Endothelial cell of hepatic sinusoid (primary cell): ENCODE measurements around the gene UCP1.

Experiments used
- in situ Hi-C: cut with HindIII; loops from 2 replicates; pipeline ENCODE4 v1.10.0; 2017; ENCODE audit warnings: low sequenced_read_pairs

The UCP1 gene

GRCh38 chr4:140568507-140569306 lies at the start of gene UCP1:
UCP1 (minus strand) TSS chr4:140568961; CDS start chr4:140568729, 232 bp downstream.
- in situ Hi-C loops: no loop called here

GRCh38 chr4:140617499-140618248 lies 48.9 kb upstream of the UCP1 start:
- in situ Hi-C loops: no loop called here

DNA sequence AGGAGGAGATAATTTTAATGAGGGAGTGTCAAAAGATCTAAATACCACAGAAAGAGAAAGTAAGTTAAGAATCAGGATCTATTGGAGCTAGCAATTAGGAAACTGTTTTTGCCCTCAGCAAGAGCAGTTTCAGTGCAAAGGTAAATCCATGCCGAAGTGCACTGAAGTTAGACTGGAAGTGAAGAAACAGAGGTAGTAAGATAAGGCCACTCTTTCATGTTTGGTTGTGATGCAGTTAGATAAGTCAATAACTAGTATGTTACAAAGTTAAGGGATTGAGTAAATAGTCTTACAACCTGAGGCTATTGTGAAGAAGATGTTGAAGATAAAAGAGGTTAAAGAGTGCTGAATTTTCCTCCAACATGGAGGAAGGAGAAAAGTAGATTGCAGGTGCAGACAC lies 46.7 kb upstream of the UCP1 start:
- in situ Hi-C loops: no loop called here

DNA sequence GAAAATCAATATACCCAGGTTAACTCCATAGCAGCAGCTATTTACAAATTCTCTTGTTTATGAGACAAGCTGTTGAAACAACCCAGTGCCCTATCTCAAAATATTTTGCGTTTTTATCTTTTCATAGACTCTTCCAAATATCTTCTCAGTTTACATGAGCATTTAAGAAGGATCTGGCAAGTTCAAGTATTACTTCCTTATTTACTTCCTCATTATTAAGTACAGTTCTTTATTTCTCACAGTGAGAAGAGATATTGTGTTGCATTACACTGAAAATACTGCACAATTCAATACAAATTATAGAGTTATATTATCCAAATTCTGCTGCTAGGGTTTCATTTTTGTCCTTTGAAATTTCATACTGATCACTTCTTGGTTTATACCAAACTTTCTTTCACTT lies 43.6 kb upstream of the UCP1 start:
- in situ Hi-C loops: no loop called here

DNA sequence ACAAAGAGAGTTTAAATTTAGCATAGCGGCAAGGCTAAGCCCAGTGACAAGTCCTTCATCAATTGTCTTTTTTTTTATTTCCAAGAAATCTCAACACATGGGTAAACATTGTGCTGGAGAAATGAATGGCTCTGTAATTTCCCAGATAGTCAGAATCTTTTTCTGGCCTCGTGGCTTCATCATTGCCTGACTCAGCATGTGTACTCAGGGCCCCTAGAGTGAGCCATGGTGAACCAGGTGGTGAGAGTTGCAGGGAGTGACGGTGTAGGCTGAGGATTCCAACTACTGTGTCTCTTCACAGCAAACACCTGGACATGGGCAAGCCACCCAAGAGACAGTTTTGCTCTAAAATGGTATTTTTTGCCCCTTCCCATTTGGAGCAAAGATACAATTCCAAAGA lies 43.1 kb upstream of the UCP1 start:
- in situ Hi-C loops: no loop called here

DNA sequence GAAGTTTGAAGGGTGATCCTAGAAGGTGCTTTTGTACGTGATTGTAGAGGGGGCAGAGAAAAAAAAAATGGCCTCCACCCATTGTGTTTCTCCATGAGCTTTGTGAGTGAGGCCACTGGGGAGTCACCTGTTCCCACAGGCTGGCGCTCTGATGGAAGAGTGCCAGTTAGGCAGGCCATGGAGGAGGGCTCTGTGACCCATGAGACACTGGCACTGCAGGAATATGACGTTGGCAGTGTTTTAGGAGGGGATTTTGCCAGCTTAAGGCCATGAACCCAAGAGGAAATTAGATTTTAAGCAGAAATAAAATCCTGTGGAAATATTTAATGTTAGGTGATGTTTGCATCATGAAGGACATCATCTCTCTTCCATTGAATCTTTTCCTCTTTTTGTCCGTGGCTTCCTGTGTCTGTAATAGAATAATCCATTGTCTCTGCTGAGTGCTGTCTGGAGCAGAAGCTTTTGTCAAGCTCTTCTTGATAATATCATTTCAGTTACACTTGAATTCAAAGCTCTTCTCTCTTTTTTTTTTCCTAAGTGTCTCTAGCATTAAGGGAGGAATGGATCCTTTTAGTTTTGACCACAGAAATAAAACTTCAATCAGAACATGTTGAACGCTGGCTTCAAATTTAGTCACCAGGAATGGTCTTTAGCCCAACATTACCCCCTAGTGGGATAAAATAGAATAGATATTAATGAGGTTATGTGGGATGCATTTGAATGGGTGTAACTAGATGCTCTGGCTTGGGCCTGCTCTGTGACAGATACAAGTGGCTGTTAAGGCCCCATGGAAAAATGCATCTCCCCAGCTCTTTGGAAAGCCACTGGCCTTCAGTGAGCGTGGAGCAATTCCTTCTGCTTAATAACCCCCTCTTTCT lies 41.0 kb upstream of the UCP1 start:
- in situ Hi-C loops: no loop called here

GRCh38 chr4:140607852-140608251 lies 39.1 kb upstream of the UCP1 start:
- in situ Hi-C loops: no loop called here

GRCh38 chr4:140604544-140604943 lies 35.8 kb upstream of the UCP1 start:
- in situ Hi-C loops: no loop called here

GRCh38 chr4:140603286-140603685 lies 34.5 kb upstream of the UCP1 start:
- in situ Hi-C loops: no loop called here

GRCh38 chr4:140602714-140603113 lies 34.0 kb upstream of the UCP1 start:
- in situ Hi-C loops: no loop called here

- in situ Hi-C loops: no loop called here
Observed at GRCh38 chr4:140600408-140600807, 31.6 kb upstream of the UCP1 start.

GRCh38 chr4:140595065-140595464 lies 26.3 kb upstream of the UCP1 start:
- in situ Hi-C loops: no loop called here

DNA sequence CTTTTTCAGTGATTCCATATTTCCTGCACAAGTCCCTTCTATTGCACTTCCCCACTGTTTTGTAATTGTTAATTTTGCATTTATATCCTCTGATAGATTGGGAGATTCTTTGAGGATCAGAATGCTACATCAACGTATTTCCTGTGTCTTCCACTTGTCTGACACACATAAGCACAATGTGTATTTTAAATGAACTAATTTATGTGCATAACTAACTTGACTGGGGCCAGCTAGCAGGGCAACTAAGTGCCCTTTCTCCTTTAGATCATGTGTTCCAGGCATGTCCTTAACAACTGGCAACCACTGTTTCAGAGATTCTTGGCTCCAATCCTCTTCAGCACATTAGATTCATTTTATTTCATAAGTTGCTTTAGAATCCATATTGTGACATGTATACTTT lies 15.7 kb upstream of the UCP1 start:
- in situ Hi-C loops: no loop called here

- in situ Hi-C loops: no loop called here
Observed at GRCh38 chr4:140581078-140581477, 12.3 kb upstream of the UCP1 start.

- in situ Hi-C loops: no loop called here
Observed at GRCh38 chr4:140579278-140579677, 10.5 kb upstream of the UCP1 start.

DNA sequence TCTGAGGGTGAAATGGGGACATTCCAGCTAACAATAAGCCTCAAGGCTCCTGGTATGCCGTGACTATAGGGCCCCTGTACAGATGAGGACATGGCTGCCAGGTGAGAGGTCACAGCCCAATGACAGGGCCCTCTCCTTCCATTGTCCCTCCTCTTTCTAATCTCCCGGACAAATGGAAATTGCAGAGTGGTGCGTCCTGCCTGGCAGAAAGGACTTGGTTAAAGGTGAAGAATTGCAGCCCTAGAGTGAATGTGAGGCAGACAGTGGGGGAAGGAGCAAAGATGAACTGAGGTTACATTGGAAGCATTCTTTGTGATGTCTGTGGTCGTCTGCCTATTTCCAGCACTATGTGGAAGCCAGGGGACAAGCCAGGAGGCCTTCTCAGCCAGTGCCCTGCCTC lies 6.7 kb upstream of the UCP1 start:
- in situ Hi-C loops: no loop called here

DNA sequence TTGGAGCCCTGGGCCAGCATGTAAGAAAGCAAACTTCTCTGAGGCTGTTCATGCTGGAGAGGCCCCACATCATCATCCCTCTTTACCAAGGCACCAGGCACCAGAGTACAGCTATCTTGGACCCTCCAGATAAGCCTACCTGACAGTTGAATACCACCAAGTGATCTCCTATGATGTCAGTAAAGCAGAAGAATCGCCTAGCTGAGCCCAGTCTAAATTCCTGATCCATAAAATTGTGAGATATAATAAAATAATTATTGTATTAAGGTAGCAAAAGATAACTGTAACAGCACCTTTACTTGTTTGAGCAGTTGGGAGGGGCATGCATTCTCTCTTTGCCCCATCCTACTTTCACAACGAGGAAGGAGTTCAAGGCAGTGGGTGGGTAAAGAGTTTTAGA lies 2.9 kb upstream of the UCP1 start:
- in situ Hi-C loops: no loop called here

DNA sequence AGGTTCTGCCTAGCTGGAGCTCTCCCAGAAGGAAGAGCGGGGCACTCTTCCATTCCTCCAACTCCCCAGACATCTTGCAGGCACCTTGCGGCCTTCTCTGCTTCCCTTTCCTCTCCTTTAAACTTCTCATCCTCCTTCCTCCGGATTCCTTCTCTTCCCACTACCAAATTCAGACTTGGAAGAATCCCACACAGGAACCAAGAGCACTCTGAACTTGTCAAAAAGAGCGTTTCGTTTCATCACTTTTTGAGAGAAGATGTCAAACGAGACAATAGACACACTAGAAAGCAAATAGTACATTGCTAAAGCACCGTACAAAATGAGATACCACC lies 512 bp upstream of the UCP1 start:
- in situ Hi-C loops: no loop called here

DNA sequence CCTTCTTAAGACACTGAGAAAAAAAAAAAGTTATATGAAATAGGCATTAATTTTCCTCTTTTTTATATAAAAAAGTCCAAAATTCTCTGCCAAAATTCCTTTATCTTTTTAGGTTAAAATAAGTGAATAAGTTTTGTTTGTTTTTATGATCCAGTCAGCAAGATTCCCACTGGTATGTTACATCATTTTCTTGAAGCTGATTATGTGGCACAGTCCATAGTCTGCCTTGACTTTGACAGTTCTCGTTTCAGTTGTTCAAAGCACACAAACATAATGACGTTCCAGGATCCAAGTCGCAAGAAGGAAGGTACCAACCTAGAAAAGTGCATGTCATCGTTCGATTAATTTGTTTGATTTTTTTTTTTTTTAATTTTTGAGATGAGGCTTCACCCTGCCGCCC lies 9.1 kb downstream of the UCP1 start:
- in situ Hi-C loops: no loop called here

- in situ Hi-C loops: no loop called here
Observed at GRCh38 chr4:140557831-140558435, 10.8 kb downstream of the UCP1 start.
